Stomach (tissue), 9 donors: ENCODE measurements around the gene UHMK1. TPM values are rescaled to one million over a fixed set of nuclear protein-coding genes. Genes with fewer than 3 reads are reported as not detected.

Experiments used
- DNase-seq, 2 donors: peaks; one replicate each; pipeline versions ENCODE4 v3.0.0 to v3.0.0-alpha.2; 2013 to 2019
- H3K27ac ChIP-seq, 5 donors: fragments of 200-600 bp in 4 of 5; sonication (generic) in 4 of 5; one replicate each; pipeline ENCODE4 v1.5.1; 2013 to 2019; ENCODE audit warnings: mild to moderate bottlenecking in 1 of 5, moderate library complexity in 1 of 5
- H3K27me3 ChIP-seq, 3 donors: fragments of 200-600 bp; sonication (generic); one replicate each; pipeline ENCODE4 v1.5.1; 2017 to 2019; ENCODE audit warnings: mixed run types in 1 of 3
- H3K36me3 ChIP-seq, 4 donors: fragments of 200-600 bp; sonication (generic); 1 replicate in 3 of 4; 2 replicates in 1 of 4; pipeline ENCODE4 v1.5.1; 2016 to 2019
- H3K4me1 ChIP-seq, 4 donors: fragments of 200-600 bp; sonication (generic); one replicate each; pipeline ENCODE4 v1.5.1; 2016 to 2019
- H3K4me3 ChIP-seq, 4 donors: fragments of 200-600 bp; sonication (generic) in 3 of 4; one replicate each; pipeline ENCODE4 v1.5.1; 2016 to 2019; ENCODE audit warnings: mild to moderate bottlenecking in 1 of 4
- H3K9me3 ChIP-seq, 4 donors: fragments of 200-600 bp; sonication (generic); one replicate each; pipeline ENCODE4 v1.5.1; 2016 to 2019
- EP300 ChIP-seq: sonication (generic); formaldehyde crosslinking; IDR thresholded peaks from one replicate; pipeline ENCODE4 v1.6.1; 2017; ENCODE audit warnings: antibody characterized with exemption
- POLR2A ChIP-seq, 4 donors: fragments of 450-650 bp; IDR thresholded peaks; one replicate each; pipeline ENCODE4 v1.6.1; 2016; ENCODE audit warnings: antibody characterized with exemption in 4 of 4, control low read depth in 2 of 4, mild to moderate bottlenecking in 1 of 4, moderate library complexity in 1 of 4
- POLR2AphosphoS5 ChIP-seq, 3 donors: sonication (generic); formaldehyde crosslinking; IDR thresholded peaks; one replicate each; pipeline ENCODE4 v1.6.1; 2016; ENCODE audit warnings: antibody characterized with exemption in 3 of 3
- WGBS, 5 donors: extraction: QIAGEN DNeasy Blood & Tissue Kit in 3 of 5; methylation state at CpG; one replicate each; pipeline versions ENCODE4 v1.1.5 to v1.1.7; 2013 to 2018; 5-methylcytosine and 5-hydroxymethylcytosine counted together
- intact Hi-C: fragments of 100-400 bp; cut with DNase I; formaldehyde crosslinking; loops from one replicate; pipeline ENCODE4 v1.15.1; 2023; ENCODE audit warnings: low total_unique reads
- polyA plus RNA-seq, 3 donors: library from polyadenylated mRNA; stranded (reverse); fragments of 200-250 nt; gene quantifications; one replicate each; pipeline ENCODE4 v1.2.3, GENCODE V29; 2013
- total RNA-seq, 5 donors: library from RNA; depleted of rRNA; stranded (reverse); fragments of >200 nt; gene quantifications; one replicate each; pipeline versions ENCODE4 v1.1.0 to v1.2.3, GENCODE V29; 2014 to 2016
- TF ChIP-seq, protein P1 (sequence below), 7 experiments: fragments of 450-650 bp in 4 of 7; fragments of 200-600 bp in 3 of 7; sonication (generic) in 3 of 7; IDR thresholded peaks; one replicate each; pipeline ENCODE4 v1.5.1; 2016 to 2019; ENCODE audit warnings: antibody characterized with exemption in 7 of 7, control low read depth in 2 of 7, mild to moderate bottlenecking in 1 of 7
- donor health status: healthy with polysubstance abuse.
- donor health status: Bipolar disorder and iron deficiency.
- donor health status: healthy.

The UHMK1 gene
- total and polyA plus RNA-seq, 8 donors: 2.9 to 80.6 (median 19.8) TPM

DNA sequence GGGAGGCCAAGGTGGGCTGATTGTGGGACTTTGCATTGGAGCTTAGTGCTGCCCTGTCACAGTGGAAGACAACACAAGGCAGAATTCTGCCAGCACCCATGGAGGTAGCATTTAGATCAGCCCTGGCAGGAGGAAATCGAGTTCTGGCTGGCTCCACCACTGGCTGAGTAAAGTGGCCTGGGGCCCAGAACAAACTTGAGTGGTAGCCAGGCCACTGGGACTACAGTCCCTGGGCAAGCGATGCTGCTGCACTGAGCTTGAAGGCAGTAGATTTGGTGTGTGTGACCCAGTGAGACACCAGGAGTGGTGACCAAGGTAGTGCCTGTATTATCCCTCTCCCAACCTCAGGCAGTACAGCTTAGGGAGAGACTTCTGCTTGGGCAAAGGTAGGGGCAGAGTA is 22.5 kb upstream of the UHMK1 start:
- intact Hi-C loops: no loop called here
- H3K27ac ChIP-seq: no peak overlapping the region
- TF ChIP-seq POLR2AphosphoS5 (IDR thresholded peaks at IDR 0.05): no peak
- no peak for TF ChIP-seq POLR2A (IDR thresholded peaks at IDR 0.05)
- no peaks in the 10 kb centered on the region for H3K4me1 ChIP-seq
- H3K27me3 ChIP-seq: no peaks in the 10 kb centered on the region
- 45 to 82% (median 72%) methylated on average over 2 of the region's 2 CpGs for WGBS, 5 donors
- no peaks in the 10 kb centered on the region for H3K36me3 ChIP-seq
- DNase-seq: no peak
- H3K4me3 ChIP-seq: no peak overlapping the region
- peaks cover 0 to 19% (median 18%) of the 10 kb centered on the region in 4 donors for H3K9me3 ChIP-seq

DNA sequence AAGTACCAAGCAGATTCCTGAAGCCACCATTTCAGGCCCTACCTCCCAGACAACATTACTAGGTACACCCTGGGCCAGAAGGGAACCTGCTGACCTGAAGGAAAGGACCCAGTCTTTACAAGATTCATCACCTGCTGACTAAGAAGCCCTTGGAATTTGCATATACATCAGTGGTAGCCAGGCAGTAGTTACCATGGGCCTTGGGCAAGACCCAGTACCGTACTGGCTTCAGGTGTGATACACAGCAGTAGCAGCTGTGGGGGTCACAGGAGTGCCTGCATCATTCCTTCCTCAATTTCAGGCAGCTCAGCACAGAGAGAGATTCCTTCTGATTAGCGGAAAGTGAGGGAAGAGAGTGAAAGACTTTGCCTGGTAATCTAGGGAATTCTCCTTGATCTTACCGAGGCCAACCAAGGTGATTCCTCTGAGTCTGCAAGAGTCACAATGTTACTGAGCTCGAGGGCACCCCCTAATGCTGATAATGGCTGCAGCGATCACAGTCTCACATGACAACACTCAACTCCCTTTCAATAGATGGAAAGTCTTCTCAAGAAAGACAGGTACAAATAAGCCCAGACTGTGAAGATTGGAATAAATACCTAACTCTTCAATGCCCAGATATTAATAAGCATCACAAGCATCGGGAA is 22.0 kb upstream of the UHMK1 start:
- DNase-seq: no peak
- intact Hi-C loops: no loop called here
- H3K9me3 ChIP-seq: peaks cover 0 to 20% (median 18%) of the 10 kb centered on the region in 4 donors
- H3K36me3 ChIP-seq: no peaks in the 10 kb centered on the region
- TF ChIP-seq POLR2A (IDR thresholded peaks at IDR 0.05) (no peak), POLR2AphosphoS5 (IDR thresholded peaks at IDR 0.05) (no peak), EP300 (no peak)
- TF ChIP-seq, protein P1, sequence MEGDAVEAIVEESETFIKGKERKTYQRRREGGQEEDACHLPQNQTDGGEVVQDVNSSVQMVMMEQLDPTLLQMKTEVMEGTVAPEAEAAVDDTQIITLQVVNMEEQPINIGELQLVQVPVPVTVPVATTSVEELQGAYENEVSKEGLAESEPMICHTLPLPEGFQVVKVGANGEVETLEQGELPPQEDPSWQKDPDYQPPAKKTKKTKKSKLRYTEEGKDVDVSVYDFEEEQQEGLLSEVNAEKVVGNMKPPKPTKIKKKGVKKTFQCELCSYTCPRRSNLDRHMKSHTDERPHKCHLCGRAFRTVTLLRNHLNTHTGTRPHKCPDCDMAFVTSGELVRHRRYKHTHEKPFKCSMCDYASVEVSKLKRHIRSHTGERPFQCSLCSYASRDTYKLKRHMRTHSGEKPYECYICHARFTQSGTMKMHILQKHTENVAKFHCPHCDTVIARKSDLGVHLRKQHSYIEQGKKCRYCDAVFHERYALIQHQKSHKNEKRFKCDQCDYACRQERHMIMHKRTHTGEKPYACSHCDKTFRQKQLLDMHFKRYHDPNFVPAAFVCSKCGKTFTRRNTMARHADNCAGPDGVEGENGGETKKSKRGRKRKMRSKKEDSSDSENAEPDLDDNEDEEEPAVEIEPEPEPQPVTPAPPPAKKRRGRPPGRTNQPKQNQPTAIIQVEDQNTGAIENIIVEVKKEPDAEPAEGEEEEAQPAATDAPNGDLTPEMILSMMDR (IDR thresholded peaks at IDR 0.05): no peak
- no peaks in the 10 kb centered on the region for H3K4me1 ChIP-seq
- no peak overlapping the region for H3K4me3 ChIP-seq
- no peaks in the 10 kb centered on the region for H3K27me3 ChIP-seq
- H3K27ac ChIP-seq: no peak overlapping the region
- WGBS, 5 donors: 69 to 76% (median 71%) methylated on average over 6 of the region's 6 CpGs

DNA sequence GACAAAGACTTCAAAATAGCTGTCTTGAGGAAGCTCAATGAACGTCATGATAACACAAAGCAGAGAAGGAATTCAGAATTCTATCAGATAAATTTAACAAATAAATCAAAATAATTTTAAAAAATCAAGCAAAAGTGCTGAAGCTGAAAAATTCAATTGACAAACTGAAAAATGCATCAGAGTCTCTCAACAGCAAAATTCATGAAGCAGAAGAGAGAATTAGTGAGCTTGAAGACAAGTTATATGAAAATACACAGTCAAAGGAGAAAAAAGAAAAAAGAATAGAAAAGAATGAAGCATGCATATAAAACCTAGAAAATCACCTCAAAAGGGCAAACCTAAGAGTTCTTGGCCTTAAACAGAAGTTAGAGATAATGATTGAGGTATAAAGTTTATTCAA is 21.0 kb upstream of the UHMK1 start:
- 71 to 85% (median 78%) methylated on average over 1 of the region's 1 CpG for WGBS, 5 donors

DNA sequence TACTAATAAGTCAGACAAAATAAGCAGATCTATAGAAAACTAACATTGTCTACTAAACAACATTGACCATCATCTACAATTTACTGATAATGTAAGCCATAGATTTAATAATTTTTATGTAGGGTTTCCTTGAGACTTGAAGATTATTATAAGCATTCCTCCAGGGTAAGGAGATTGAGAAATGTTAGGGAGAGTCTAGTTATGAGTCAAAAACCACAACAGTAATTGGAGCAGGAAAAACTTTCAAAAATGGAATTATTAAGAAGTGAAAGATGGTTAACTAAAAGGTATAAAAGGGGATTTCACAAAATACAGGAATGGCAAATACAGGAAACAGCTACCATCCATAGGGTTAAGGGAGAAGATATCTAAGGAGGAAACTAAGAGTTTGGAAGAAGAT is 12.4 kb upstream of the UHMK1 start:
- intact Hi-C loops: no loop called here
- no peaks in the 10 kb centered on the region for H3K36me3 ChIP-seq
- peaks cover 0 to 24% (median 6%) of the 10 kb centered on the region in 3 donors for H3K27me3 ChIP-seq
- no peak overlapping the region for H3K27ac ChIP-seq
- H3K9me3 ChIP-seq: no peaks in the 10 kb centered on the region
- TF ChIP-seq EP300: no peak
- H3K4me1 ChIP-seq: no peaks in the 10 kb centered on the region
- no peak for DNase-seq
- H3K4me3 ChIP-seq: no peak overlapping the region

More for the DNA sequence above, 21.0 kb upstream of the UHMK1 start:
- Histone ChIP-seq H3K4me3 (no peak overlapping the region), H3K27me3 (no peaks in the 10 kb centered on the region), H3K36me3 (no peaks in the 10 kb centered on the region), H3K9me3 (peaks cover 0 to 20% (median 18%) of the 10 kb centered on the region in 4 donors), H3K27ac (no peak overlapping the region), H3K4me1 (no peaks in the 10 kb centered on the region)
- no peak for DNase-seq
- TF ChIP-seq POLR2A (IDR thresholded peaks at IDR 0.05): no peak
- no peak for TF ChIP-seq POLR2AphosphoS5 (IDR thresholded peaks at IDR 0.05)
- TF ChIP-seq, protein P1 (IDR thresholded peaks at IDR 0.05): no peak
- TF ChIP-seq EP300: no peak
- intact Hi-C loops: no loop called here

DNA sequence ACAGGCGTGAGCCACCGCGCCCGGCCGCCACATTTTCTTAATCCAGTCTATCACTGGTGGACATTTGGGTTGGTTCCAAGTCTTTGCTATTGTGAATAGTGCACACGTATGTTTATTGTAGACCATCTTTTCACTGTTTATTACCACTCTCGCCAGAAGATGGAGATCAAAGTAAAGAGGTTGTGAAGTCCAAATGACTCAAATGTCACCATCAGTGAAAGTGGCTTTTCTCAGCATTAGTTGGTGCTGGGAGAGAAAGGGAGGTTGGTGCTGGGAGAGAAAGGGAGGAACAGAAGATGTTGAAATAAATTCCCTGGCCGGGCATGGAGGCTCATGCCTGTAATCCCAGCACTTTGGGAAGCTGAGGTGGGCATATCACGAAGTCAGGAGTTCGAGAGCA is 10.4 kb upstream of the UHMK1 start:
- Histone ChIP-seq H3K4me1 (no peaks in the 10 kb centered on the region), H3K27me3 (peaks cover 0 to 38% (median 7%) of the 10 kb centered on the region in 3 donors), H3K4me3 (no peak overlapping the region), H3K9me3 (no peaks in the 10 kb centered on the region), H3K36me3 (no peaks in the 10 kb centered on the region), H3K27ac (no peak overlapping the region)
- WGBS, 5 donors: 78 to 90% (median 85%) methylated on average over 9 to 10 of the region's 10 CpGs
- TF ChIP-seq EP300 (no peak), POLR2AphosphoS5 (IDR thresholded peaks at IDR 0.05) (no peak), POLR2A (IDR thresholded peaks at IDR 0.05) (no peak)
- TF ChIP-seq, protein P1 (IDR thresholded peaks at IDR 0.05): no peak
- no peak for DNase-seq
- intact Hi-C loops: no loop called here
